ENCODE data around the gene USP25. TPM values are rescaled to one million over a fixed set of nuclear protein-coding genes. Genes with fewer than 3 reads are reported as not detected.
A peak's percentile ranks its signal among the peaks of the same experiment; 100 is the strongest.

The USP25 gene
- total and polyA plus RNA-seq, 10 donors = 9.3 to 62.2 (median 48.2) TPM

- DNase-seq = no peak
- Histone ChIP-seq H3K27ac (no peak overlapping the region), H3K9me3 (no peaks in the 10 kb centered on the region), H3K4me3 (no peak overlapping the region), H3K27me3 (replicated peaks in 1 of 7) (no peaks in the 10 kb centered on the region), H3K4me1 (peaks cover 25 to 98% (median 77%) of the 10 kb centered on the region in 6 donors), H3K36me3 (no peaks in the 10 kb centered on the region)
- TF ChIP-seq POLR2AphosphoS5 (IDR thresholded peaks at IDR 0.05) = no peak
- TF ChIP-seq, protein P1, sequence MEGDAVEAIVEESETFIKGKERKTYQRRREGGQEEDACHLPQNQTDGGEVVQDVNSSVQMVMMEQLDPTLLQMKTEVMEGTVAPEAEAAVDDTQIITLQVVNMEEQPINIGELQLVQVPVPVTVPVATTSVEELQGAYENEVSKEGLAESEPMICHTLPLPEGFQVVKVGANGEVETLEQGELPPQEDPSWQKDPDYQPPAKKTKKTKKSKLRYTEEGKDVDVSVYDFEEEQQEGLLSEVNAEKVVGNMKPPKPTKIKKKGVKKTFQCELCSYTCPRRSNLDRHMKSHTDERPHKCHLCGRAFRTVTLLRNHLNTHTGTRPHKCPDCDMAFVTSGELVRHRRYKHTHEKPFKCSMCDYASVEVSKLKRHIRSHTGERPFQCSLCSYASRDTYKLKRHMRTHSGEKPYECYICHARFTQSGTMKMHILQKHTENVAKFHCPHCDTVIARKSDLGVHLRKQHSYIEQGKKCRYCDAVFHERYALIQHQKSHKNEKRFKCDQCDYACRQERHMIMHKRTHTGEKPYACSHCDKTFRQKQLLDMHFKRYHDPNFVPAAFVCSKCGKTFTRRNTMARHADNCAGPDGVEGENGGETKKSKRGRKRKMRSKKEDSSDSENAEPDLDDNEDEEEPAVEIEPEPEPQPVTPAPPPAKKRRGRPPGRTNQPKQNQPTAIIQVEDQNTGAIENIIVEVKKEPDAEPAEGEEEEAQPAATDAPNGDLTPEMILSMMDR (IDR thresholded peaks at IDR 0.05 in 8 of 11, conservative IDR thresholded peaks at IDR 0.05 in 3 of 11) = no peak
- TF ChIP-seq POLR2A (IDR thresholded peaks at IDR 0.05) = no peak
- intact Hi-C loops (cut with DNase I; ENCODE audit: low total_unique reads) = no loop called here
Measured at GRCh38 chr21:15751546-15751945, 21.8 kb downstream of the USP25 start.

- TF ChIP-seq POLR2AphosphoS5 (IDR thresholded peaks at IDR 0.05) = peak in 1 of 3 donors; percentile 6
- no peak for TF ChIP-seq POLR2A (IDR thresholded peaks at IDR 0.05)
- DNase-seq = no peak
- Histone ChIP-seq H3K36me3 (no peaks in the 10 kb centered on the region), H3K9me3 (peaks cover 0 to 9% (median 3%) of the 10 kb centered on the region in 8 donors), H3K4me3 (no peak overlapping the region), H3K27ac (no peak overlapping the region), H3K4me1 (peaks cover 25 to 100% (median 74%) of the 10 kb centered on the region in 6 donors), H3K27me3 (replicated peaks in 1 of 7) (no peaks in the 10 kb centered on the region)
- intact Hi-C loops (cut with DNase I; ENCODE audit: low total_unique reads) = no loop called here
- 78 to 92% (median 82%) methylated on average over 3 of the region's 3 CpGs for WGBS, 5 donors
Measured at GRCh38 chr21:15752763-15753407, 23.1 kb downstream of the USP25 start.

DNA sequence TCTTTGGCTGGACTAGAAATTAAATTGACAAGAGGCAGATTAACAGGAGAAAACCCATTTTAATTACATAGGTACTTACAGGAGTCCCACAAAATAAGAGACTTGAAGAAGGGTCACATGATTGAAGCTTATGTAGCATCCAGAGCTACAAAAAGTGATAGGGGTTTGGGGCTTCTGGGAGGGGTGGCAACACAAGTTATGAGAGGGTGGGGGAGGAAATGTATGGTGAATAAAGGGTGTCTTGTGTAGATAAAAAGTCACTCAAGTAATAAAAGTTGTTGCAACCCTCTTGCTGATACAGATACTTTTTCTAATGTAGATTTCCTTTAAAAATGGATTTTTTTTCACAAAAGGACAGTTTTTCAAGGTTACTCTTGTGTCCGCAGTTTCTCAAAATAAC is 24.0 kb downstream of the USP25 start:
- H3K9me3 ChIP-seq = peaks cover 0 to 18% (median 10%) of the 10 kb centered on the region in 8 donors
- no peak for DNase-seq
- TF ChIP-seq POLR2A (IDR thresholded peaks at IDR 0.05) (no peak), POLR2AphosphoS5 (IDR thresholded peaks at IDR 0.05) (no peak)
- TF ChIP-seq, protein P1 (IDR thresholded peaks at IDR 0.05 in 8 of 11, conservative IDR thresholded peaks at IDR 0.05 in 3 of 11) = no peak
- H3K4me1 ChIP-seq = peaks cover 18 to 93% (median 66%) of the 10 kb centered on the region in 6 donors
- intact Hi-C loops (cut with DNase I; ENCODE audit: low total_unique reads) = no loop called here
- no peaks in the 10 kb centered on the region for H3K27me3 ChIP-seq (replicated peaks in 1 of 7)
- H3K27ac ChIP-seq = no peak overlapping the region
- WGBS, 5 donors = 82 to 95% (median 84%) methylated on average over 1 of the region's 1 CpG
- H3K4me3 ChIP-seq = no peak overlapping the region
- no peaks in the 10 kb centered on the region for H3K36me3 ChIP-seq

DNA sequence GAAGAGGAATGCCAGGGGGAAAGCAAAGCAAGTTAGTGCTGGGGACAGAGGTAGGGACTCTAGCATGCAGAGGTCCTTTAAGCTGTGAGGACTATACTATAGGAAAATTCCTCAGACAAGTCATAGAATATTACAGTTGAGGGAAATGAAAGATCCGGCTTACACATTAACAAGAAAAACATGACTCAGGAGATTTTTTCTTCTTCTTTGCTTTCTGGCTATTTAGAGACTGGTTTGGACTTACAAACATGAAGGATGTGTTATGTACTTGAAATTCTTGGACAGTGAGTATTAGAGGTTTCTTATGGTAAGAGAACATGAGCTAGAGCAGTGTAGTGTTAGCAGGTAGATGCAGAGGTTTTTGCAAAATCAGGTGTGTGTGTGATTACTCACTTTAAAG is 24.9 kb downstream of the USP25 start:
- H3K4me1 ChIP-seq = peaks cover 20 to 91% (median 62%) of the 10 kb centered on the region in 6 donors
- peaks cover 0 to 18% (median 10%) of the 10 kb centered on the region in 8 donors for H3K9me3 ChIP-seq
- no peak overlapping the region for H3K4me3 ChIP-seq
- H3K27me3 ChIP-seq (replicated peaks in 1 of 7) = no peaks in the 10 kb centered on the region
- H3K36me3 ChIP-seq = no peaks in the 10 kb centered on the region
- WGBS, 5 donors = 30 to 53% (median 43%) methylated on average over 1 of the region's 1 CpG
- H3K27ac ChIP-seq = peak overlapping the region in 1 of 8 donors; percentile 0
- intact Hi-C loops (cut with DNase I; ENCODE audit: low total_unique reads) = no loop called here
- DNase-seq = no peak
- TF ChIP-seq POLR2A (IDR thresholded peaks at IDR 0.05) (no peak), POLR2AphosphoS5 (IDR thresholded peaks at IDR 0.05) (no peak)
- TF ChIP-seq, protein P1 (IDR thresholded peaks at IDR 0.05 in 8 of 11, conservative IDR thresholded peaks at IDR 0.05 in 3 of 11) = no peak
